HG03469 (cell line): Measurements from ENCODE around the gene FBXO11.
"Not testable (repeated sequence)": the region's sequence is repeated elsewhere in the genome, so short reads cannot be mapped to it uniquely, and the experiment has no call there.

ENCODE experiments used
- ATAC-seq: cut with Tn5 transposase; IDR thresholded peaks from one replicate; pipeline ENCODE4 v1.9.1; 2021; ENCODE audit warnings: mild to moderate bottlenecking, moderate library complexity, moderate number of reproducible peaks; ENCODE audit not compliant: unreplicated experiment

FBXO11 gene

DNA sequence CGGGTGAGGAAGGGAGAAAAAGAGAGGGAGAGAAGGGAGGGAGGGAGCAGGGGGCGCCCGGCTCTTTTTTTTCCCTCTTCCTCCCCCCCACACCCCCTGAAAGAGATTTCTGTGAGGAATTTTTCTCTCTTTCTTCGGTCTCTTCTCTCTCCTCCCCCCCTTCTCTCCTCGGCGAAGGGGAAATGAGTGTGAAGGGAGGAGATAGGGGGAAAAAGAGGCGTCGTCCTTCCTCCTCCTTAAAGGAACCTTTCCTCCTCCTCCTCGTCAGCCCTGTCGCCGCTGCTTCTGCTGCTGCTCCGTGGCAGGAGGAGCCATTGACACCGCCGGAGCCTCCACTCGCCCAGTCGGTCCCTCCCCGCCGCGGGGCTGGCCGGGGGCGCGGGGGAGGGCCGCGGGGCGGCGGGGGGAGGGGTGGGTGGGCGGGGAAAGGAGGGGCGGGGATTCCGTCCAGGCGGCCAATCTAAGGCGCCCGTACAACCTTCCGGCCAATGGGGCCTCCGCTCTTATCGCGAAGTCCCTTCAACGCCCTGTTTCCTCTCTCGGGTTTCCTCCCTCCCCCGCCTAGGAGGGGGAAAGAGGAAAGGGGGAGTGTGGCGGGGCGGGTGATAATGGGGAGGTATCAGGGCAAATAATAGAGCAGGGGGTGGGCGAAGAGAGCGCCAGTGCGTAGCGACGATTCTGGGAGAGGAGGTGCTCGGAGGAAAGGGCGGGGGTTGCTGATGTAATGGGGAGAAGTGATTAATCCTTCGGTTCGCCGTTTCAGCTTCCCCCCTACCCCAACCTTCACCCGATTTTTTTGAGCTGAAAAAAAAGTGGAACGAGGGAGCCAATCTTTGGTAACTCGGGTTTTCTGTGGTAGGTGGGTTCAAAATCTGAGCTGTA lies at the start of gene FBXO11:
FBXO11 (minus strand) TSS at position 342 of the 882 bp plus-strand sequence. CDS start 778 bp downstream, outside the sequence.
- ATAC-seq, result peak; percentile 85

GRCh38 chr2:47950340-47951301 lies 44.3 kb upstream of the FBXO11 start:
- ATAC-seq, result no peak

GRCh38 chr2:47946593-47946992 lies 40.3 kb upstream of the FBXO11 start:
- ATAC-seq, result no peak

GRCh38 chr2:47945046-47945781 lies 38.9 kb upstream of the FBXO11 start:
- no peak for ATAC-seq

DNA sequence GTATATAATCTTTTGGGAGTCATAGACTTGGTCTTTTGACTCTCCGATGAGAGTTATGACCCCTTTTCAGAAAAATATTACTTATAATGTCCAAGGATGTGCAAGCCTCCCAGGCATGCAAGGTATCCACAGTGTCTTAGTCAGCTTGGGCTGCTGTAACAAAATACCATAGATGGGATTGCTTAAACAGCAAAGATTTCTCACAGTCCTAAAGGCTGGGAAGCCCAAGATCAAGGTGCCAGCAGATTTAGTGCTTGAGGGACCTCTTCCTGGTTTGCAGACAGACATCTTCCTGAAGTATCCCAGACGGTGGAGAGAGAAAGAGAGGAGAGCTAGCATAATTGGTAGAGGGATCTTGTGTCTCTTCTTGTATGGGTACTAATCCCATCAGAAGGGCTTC lies 35.6 kb upstream of the FBXO11 start:
- no peak for ATAC-seq

DNA sequence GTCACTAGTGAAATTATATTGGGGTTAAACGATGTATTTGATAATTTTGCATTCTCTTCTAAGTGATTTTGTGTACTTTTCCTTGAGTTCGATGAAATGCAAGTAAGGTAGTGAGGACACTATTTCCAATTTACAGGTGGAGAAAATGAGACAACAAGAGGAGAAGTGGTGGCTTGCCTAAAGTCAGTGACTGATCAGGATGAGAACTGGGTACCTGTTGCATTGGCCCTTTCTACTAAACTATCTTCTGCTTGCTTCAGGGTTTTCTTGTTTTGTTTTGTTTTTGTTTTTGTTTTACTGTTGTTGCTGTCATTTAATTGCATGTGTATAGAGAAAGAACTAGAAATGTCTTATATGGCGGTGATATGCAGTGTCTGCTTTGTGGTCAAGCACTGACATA lies 31.4 kb upstream of the FBXO11 start:
- ATAC-seq, result no peak

- no peak for ATAC-seq
These were observed 28.8 kb upstream of the FBXO11 start for GRCh38 chr2:47935071-47935470.

- ATAC-seq, result no peak
These were observed 11.7 kb upstream of the FBXO11 start for GRCh38 chr2:47918043-47918442.

- no peak for ATAC-seq
These were observed 11.1 kb upstream of the FBXO11 start for GRCh38 chr2:47917276-47917961.

- ATAC-seq, result no peak
These were observed 10.1 kb upstream of the FBXO11 start for GRCh38 chr2:47916412-47916811.

- ATAC-seq, result not testable (repeated sequence)
These were observed 4.4 kb upstream of the FBXO11 start for GRCh38 chr2:47910662-47911061.

- ATAC-seq, result no peak
These were observed 2.4 kb upstream of the FBXO11 start for GRCh38 chr2:47908682-47909081.

- ATAC-seq, result peak; percentile 22
These were observed 912 bp upstream of the FBXO11 start for GRCh38 chr2:47907039-47907781.

GRCh38 chr2:47905386-47906156 lies 727 bp downstream of the FBXO11 start:
- no peak for ATAC-seq

DNA sequence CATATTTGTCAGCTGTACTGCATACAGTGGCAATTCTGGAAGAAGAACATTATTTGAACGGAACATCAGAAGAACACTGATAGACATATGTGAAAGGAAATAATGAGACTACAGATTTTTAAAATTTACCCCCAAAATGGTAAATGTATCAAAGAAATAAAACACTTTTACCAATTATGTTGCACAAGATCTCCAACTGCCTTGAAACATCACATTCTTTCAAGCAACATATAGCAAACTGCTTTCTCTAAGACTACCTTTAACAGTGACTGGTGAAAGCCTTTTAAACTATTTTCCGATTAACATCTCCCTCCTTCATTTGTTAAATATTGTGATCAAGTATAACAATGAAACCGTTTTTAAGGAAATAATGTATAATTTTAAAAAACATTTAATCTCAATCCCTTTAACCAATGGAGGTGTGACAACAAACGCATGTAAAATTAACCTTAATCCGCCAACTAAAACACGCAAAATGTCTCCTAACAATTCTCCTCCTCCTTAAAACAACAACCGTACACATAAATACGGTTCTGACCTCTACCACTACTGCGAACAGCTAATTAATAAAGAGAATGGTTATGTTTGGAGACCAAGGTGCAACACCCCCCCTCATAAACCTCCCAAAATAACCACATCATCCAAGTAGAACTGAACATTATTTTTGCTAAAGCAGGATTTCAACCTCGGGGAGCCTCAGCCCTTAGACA lies 2.4 kb downstream of the FBXO11 start:
- ATAC-seq, result no peak

DNA sequence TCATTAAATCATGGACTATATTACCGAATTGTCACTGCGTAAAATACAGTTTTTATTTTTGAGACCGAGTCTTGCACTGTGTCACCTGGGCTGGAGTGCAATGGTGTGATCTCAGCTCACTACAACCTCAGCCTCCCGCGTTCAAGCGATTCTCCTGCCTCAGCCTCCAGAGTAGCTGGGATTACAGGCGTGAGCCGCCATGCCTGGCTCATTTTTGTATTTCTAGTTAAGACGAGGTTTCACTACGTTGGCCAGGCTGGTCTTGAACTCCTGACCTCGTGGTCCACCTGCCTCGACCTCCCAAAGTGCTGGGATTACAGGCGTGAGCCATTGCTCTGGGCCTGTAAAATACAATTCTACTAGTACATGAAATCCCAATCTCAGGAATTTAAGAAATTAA lies 4.4 kb downstream of the FBXO11 start:
- not testable (repeated sequence) for ATAC-seq

- ATAC-seq, result no peak
These were observed 5.4 kb downstream of the FBXO11 start for GRCh38 chr2:47900857-47901256.
